Measurements from ENCODE around the gene PSMG2. TPM values are rescaled to one million over a fixed set of nuclear protein-coding genes. Genes with fewer than 3 reads are reported as not detected.

Gene PSMG2
- total and polyA plus RNA-seq, 10 of the 15 experiments (the other 5 are each of a cell fraction or from before 2014, with no cell fraction given) = 88.5 to 268 (median 116) TPM

DNA sequence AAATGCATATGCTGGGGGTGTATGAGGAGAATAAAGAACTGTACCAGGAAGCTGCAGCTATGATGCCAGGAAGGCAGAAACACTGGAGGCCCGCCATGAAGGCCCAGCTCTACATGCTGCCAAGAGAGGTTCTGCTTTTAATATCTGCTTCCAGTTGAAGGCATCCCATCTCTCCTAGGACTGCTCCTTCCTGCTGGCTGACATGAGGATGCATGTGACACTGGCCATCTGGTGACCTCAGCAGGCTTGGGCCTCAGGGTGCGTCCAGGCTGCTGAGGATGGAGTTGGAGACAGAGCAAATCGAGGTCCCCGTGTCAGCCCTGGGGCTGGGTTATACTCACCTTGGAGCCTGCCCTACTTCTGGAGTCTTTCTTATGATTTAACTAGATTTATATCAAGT lies 49.0 kb downstream of the PSMG2 start:
- H3K27ac ChIP-seq (ENCODE audit: control insufficient read depth, insufficient read depth) = no peak overlapping the region
- DNase-seq (ENCODE audit: low read depth, low spot score) = no peak

DNA sequence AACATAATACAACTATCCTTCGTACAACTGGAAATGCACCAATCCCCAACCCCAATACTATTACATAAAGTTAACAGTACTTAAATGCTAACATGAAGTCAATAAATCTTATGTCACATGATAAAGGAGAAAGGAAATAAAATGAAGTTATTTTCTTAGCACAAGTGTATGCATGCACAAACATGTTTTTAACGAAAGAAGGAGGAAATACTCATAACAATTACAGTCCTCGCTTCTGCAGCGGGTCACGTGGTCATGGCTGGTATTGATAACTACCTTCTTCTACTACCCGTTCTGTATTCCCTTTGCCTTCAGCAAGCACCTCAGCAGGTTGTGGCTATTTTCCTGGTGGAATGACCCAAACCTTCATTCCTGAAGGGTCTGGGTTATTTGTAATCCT lies 51.7 kb downstream of the PSMG2 start:
- CTCF ChIA-PET = no interaction called here
- in situ Hi-C loops (cut with MboI) = no loop called here
- RAD21 ChIA-PET (ENCODE audit: unreplicated experiment) = no interaction called here
- DNase-seq (ENCODE audit: low read depth, low spot score) (no peak), ATAC-seq (no peak), FAIRE-seq (no peak)
- BruUV-seq (replicated peaks) = no TSS peak
- 79% methylated on average over 6 of the region's 6 CpGs for WGBS (ENCODE audit: insufficient coverage, insufficient replicate concordance, low lambda C conversion rate, missing lambda C conversion rate)
- Histone ChIP-seq H3K79me2 (ENCODE audit: control insufficient read depth, insufficient read depth, low read length) (no peaks in the 10 kb centered on the region), H3K27ac (ENCODE audit: control insufficient read depth, insufficient read depth) (no peak overlapping the region), H3K36me3 (ENCODE audit: control insufficient read depth in 2 of 2, insufficient read depth in 2 of 2, low read length in 1 of 2) (no peaks in the 10 kb centered on the region), H3K9ac (ENCODE audit: control insufficient read depth, insufficient read depth, low read length) (no peak overlapping the region), H3K9me3 (replicated peaks; ENCODE audit: control insufficient read depth, insufficient read depth, low read length) (no peaks in the 10 kb centered on the region), H3K4me3 (no peak overlapping the region), H3K4me2 (ENCODE audit: control insufficient read depth, insufficient read depth) (no peak overlapping the region), H3K4me1 (ENCODE audit: control insufficient read depth, insufficient read depth, low read length) (peaks cover 10% of the 10 kb centered on the region), H3K27me3 (replicated peaks in 1 of 2; ENCODE audit: control insufficient read depth in 2 of 2, insufficient read depth in 2 of 2, low read length in 1 of 2) (no peaks in the 10 kb centered on the region), H2AFZ (ENCODE audit: control insufficient read depth, low read depth, low read length) (no peak overlapping the region), H4K20me1 (ENCODE audit: control insufficient read depth, insufficient read depth) (no peaks in the 10 kb centered on the region)
- SMC1A ChIA-PET (ENCODE audit: uncharacterized antibody, unreplicated experiment) = no interaction called here
- POLR2A ChIA-PET = no interaction called here
- TF ChIP-seq, protein P1, sequence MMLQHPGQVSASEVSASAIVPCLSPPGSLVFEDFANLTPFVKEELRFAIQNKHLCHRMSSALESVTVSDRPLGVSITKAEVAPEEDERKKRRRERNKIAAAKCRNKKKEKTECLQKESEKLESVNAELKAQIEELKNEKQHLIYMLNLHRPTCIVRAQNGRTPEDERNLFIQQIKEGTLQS (IDR thresholded peaks at IDR 0.05; ENCODE audit: borderline replicate concordance, extremely low read depth, low read depth, low read length) = no peak
- no peak for TF ChIP-seq RBBP5 (conservative IDR thresholded peaks at IDR 0.05)
- no peak for TF ChIP-seq RUNX3 (IDR thresholded peaks at IDR 0.05; ENCODE audit: low read length)
- TF ChIP-seq MYB (IDR thresholded peaks at IDR 0.05; ENCODE audit: borderline replicate concordance, low read depth, low read length) = no peak
- intact Hi-C loops (cut with micrococcal nuclease; ENCODE audit: unreplicated experiment) = no loop called here

More for the DNA sequence above, 49.0 kb downstream of the PSMG2 start:
- peaks cover 10% of the 10 kb centered on the region for H3K4me1 ChIP-seq (ENCODE audit: control insufficient read depth, insufficient read depth, low read length)
- ChIA-PET POLR2A (no interaction called here), SMC1A (ENCODE audit: uncharacterized antibody, unreplicated experiment) (interaction anchor here (1.3 to 2.3 kb wide), 2 partner anchors 93 to 142 kb away, joined by 3 to 6 read pairs; no protein-coding TSS in a partner anchor), RAD21 (ENCODE audit: unreplicated experiment) (no interaction called here), CTCF (interaction anchor here (1.1 to 1.4 kb wide), 3 partner anchors 14 to 135 kb away, joined by 3 to 4 read pairs (median 4); no protein-coding TSS in a partner anchor)
- H3K79me2 ChIP-seq (ENCODE audit: control insufficient read depth, insufficient read depth, low read length) = no peaks in the 10 kb centered on the region
- WGBS (ENCODE audit: insufficient coverage, insufficient replicate concordance, low lambda C conversion rate, missing lambda C conversion rate) = 93% methylated on average over 4 of the region's 4 CpGs
- no peak overlapping the region for H3K4me2 ChIP-seq (ENCODE audit: control insufficient read depth, insufficient read depth)
- FAIRE-seq = no peak
- no peaks in the 10 kb centered on the region for H3K9me3 ChIP-seq (replicated peaks; ENCODE audit: control insufficient read depth, insufficient read depth, low read length)
- no peaks in the 10 kb centered on the region for H4K20me1 ChIP-seq (ENCODE audit: control insufficient read depth, insufficient read depth)
- H3K36me3 ChIP-seq (ENCODE audit: control insufficient read depth in 2 of 2, insufficient read depth in 2 of 2, low read length in 1 of 2) = no peaks in the 10 kb centered on the region
- no TSS peak for BruUV-seq (replicated peaks)
- no peaks in the 10 kb centered on the region for H3K27me3 ChIP-seq (replicated peaks in 1 of 2; ENCODE audit: control insufficient read depth in 2 of 2, insufficient read depth in 2 of 2, low read length in 1 of 2)
- in situ Hi-C loops (cut with MboI) (no loop called here), intact Hi-C loops (cut with micrococcal nuclease; ENCODE audit: unreplicated experiment) (no loop called here)
- no peak for ATAC-seq
- H2AFZ ChIP-seq (ENCODE audit: control insufficient read depth, low read depth, low read length) = no peak overlapping the region
- TF ChIP-seq CREM (IDR thresholded peaks at IDR 0.05; ENCODE audit: low read depth) (no peak), BMI1 (IDR thresholded peaks at IDR 0.05; ENCODE audit: borderline replicate concordance) (no peak), GATAD2B (conservative IDR thresholded peaks at IDR 0.05; ENCODE audit: low read depth) (no peak), TCF3 (IDR thresholded peaks at IDR 0.05; ENCODE audit: borderline replicate concordance, insufficient read depth, low read depth, low read length) (no peak), FOS (IDR thresholded peaks at IDR 0.05; ENCODE audit: borderline replicate concordance, extremely low read depth, insufficient read length) (no peak), DPF2 (IDR thresholded peaks at IDR 0.05) (no peak), NBN (IDR thresholded peaks at IDR 0.05) (no peak), WRNIP1 (IDR thresholded peaks at IDR 0.05; ENCODE audit: borderline replicate concordance, low read depth, low read length) (no peak), HDAC2 (IDR thresholded peaks at IDR 0.05) (no peak), CHD1 (IDR thresholded peaks at IDR 0.05; ENCODE audit: low read depth, low read length) (no peak), NFIC (IDR thresholded peaks at IDR 0.05; ENCODE audit: low read depth, low read length) (no peak)
- TF ChIP-seq, protein P2, sequence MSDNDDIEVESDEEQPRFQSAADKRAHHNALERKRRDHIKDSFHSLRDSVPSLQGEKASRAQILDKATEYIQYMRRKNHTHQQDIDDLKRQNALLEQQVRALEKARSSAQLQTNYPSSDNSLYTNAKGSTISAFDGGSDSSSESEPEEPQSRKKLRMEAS (IDR thresholded peaks at IDR 0.05; ENCODE audit: low read depth, low read length) = no peak
- H3K4me3 ChIP-seq = no peak overlapping the region
- no peak overlapping the region for H3K9ac ChIP-seq (ENCODE audit: control insufficient read depth, insufficient read depth, low read length)
